H9 (cell line): ENCODE results near the gene FAM117A. TPM values are rescaled to one million over a fixed set of nuclear protein-coding genes. Genes with fewer than 3 reads are reported as not detected.

Experiments used
- DNase-seq: peaks from one replicate; pipeline ENCODE4 v3.0.0-alpha.2; 2017
- H2AFZ ChIP-seq: one replicate; pipeline ENCODE4 v1.6.1; 2013; ENCODE audit warnings: mild to moderate bottlenecking, low read length, control low read depth, moderate library complexity
- H2AK5ac ChIP-seq: 2 replicates; pipeline ENCODE4 v1.6.1; 2013; ENCODE audit warnings: low read length, control low read depth, mixed read lengths; ENCODE audit not compliant: insufficient read length
- H2BK120ac ChIP-seq: one replicate; pipeline ENCODE4 v1.6.1; 2013; ENCODE audit warnings: low read depth, mild to moderate bottlenecking, low read length, control low read depth, inconsistent platforms; ENCODE audit not compliant: poor library complexity, severe bottlenecking
- H2BK12ac ChIP-seq: 2 replicates; pipeline ENCODE4 v1.6.1; 2013; ENCODE audit warnings: low read length, control low read depth, mixed read lengths, low read depth; ENCODE audit not compliant: insufficient read length
- H2BK15ac ChIP-seq: 2 replicates; pipeline ENCODE4 v1.6.1; 2013; ENCODE audit warnings: low read depth, low read length, control low read depth
- H2BK20ac ChIP-seq: one replicate; pipeline ENCODE4 v1.6.1; 2013; ENCODE audit warnings: low read depth, mild to moderate bottlenecking, low read length, control low read depth, inconsistent platforms; ENCODE audit not compliant: poor library complexity, severe bottlenecking
- H2BK5ac ChIP-seq: 2 replicates; pipeline ENCODE4 v1.6.1; 2013; ENCODE audit warnings: low read length, control low read depth, mixed read lengths; ENCODE audit not compliant: insufficient read length
- H3K14ac ChIP-seq: 2 replicates; pipeline ENCODE4 v1.6.1; 2013; ENCODE audit warnings: low read length, control low read depth; ENCODE audit not compliant: insufficient read depth
- H3K18ac ChIP-seq: 2 replicates; pipeline ENCODE4 v1.6.1; 2013; ENCODE audit warnings: low read depth, mild to moderate bottlenecking, mixed read lengths, low read length, control low read depth; ENCODE audit not compliant: insufficient read length
- H3K23ac ChIP-seq: 2 replicates; pipeline ENCODE4 v1.6.1; 2013; ENCODE audit warnings: low read length, control low read depth, mixed read lengths, low read depth; ENCODE audit not compliant: insufficient read length
- H3K23me2 ChIP-seq: 2 replicates; pipeline ENCODE4 v1.6.1; 2013; ENCODE audit warnings: low read depth, mild to moderate bottlenecking, mixed read lengths, low read length, control low read depth; ENCODE audit not compliant: insufficient read length, poor library complexity, severe bottlenecking
- H3K27ac ChIP-seq: 2 replicates; pipeline ENCODE4 v1.5.1; 2013; ENCODE audit warnings: low read length, control low read depth, mixed read lengths, low read depth; ENCODE audit not compliant: insufficient read length
- H3K27me3 ChIP-seq: 2 replicates; pipeline ENCODE4 v1.6.1; 2013; ENCODE audit warnings: low read length, control low read depth, inconsistent platforms; ENCODE audit not compliant: insufficient read depth
- H3K4ac ChIP-seq: 2 replicates; pipeline ENCODE4 v1.6.1; 2013; ENCODE audit warnings: low read depth, mild to moderate bottlenecking, control low read depth, inconsistent platforms, low read length, moderate library complexity
- H3K4me1 ChIP-seq: 2 replicates; pipeline ENCODE4 v1.6.1; 2013; ENCODE audit warnings: low read length, control low read depth, inconsistent platforms; ENCODE audit not compliant: insufficient read depth
- H3K4me2 ChIP-seq: 2 replicates; pipeline ENCODE4 v1.6.1; 2013; ENCODE audit warnings: low read length, control low read depth, mixed read lengths; ENCODE audit not compliant: insufficient read length, insufficient read depth
- H3K56ac ChIP-seq: 2 replicates; pipeline ENCODE4 v1.6.1; 2013; ENCODE audit warnings: low read depth, mild to moderate bottlenecking, mixed read lengths, low read length, control low read depth; ENCODE audit not compliant: insufficient read length
- H3K79me1 ChIP-seq: 2 replicates; pipeline ENCODE4 v1.6.1; 2013; ENCODE audit warnings: low read depth, mild to moderate bottlenecking, moderate library complexity, low read length, control low read depth, inconsistent platforms; ENCODE audit not compliant: insufficient read depth, poor library complexity, severe bottlenecking
- H3K79me2 ChIP-seq: 2 replicates; pipeline ENCODE4 v1.6.1; 2013; ENCODE audit warnings: low read length, control low read depth, inconsistent platforms; ENCODE audit not compliant: insufficient read depth
- H3K9ac ChIP-seq: 2 replicates; pipeline ENCODE4 v1.6.1; 2013; ENCODE audit warnings: low read length, control low read depth, mixed read lengths; ENCODE audit not compliant: insufficient read length; ENCODE audit errors: extremely low read depth
- H3K9me3 ChIP-seq: one replicate; pipeline ENCODE4 v1.6.1; 2013; ENCODE audit warnings: low read depth, low read length, inconsistent platforms; ENCODE audit not compliant: control insufficient read depth
- H3T11ph ChIP-seq: one replicate; pipeline ENCODE4 v1.6.1; 2013; ENCODE audit warnings: mild to moderate bottlenecking, low read length, control low read depth, inconsistent platforms
- H4K20me1 ChIP-seq: one replicate; pipeline ENCODE4 v1.6.1; 2013; ENCODE audit not compliant: control insufficient read depth, insufficient read length, insufficient read depth
- H4K5ac ChIP-seq: 2 replicates; pipeline ENCODE4 v1.6.1; 2013; ENCODE audit warnings: low read depth, mild to moderate bottlenecking, mixed read lengths, low read length, control low read depth; ENCODE audit not compliant: insufficient read length
- H4K8ac ChIP-seq: replicated peaks from 2 replicates; pipeline ENCODE4 v1.6.1; 2013; ENCODE audit warnings: low read length, control low read depth, mixed read lengths, low read depth; ENCODE audit not compliant: insufficient read length
- H4K91ac ChIP-seq: 2 replicates; pipeline ENCODE4 v1.6.1; 2013; ENCODE audit warnings: low read depth, mild to moderate bottlenecking, moderate library complexity, mixed read lengths, low read length, control low read depth; ENCODE audit not compliant: insufficient read length
- H3K27ac Mint-ChIP-seq, 3 experiments: 2 replicates in 2 of 3; 3 replicates in 1 of 3; pipeline ENCODE4 v1.8.0; 2020 to 2021; ENCODE audit warnings: mixed read lengths in 3 of 3, mild to moderate bottlenecking in 1 of 3, moderate library complexity in 1 of 3
- H3K27me3 Mint-ChIP-seq: 2 replicates; pipeline ENCODE4 v1.8.0; 2021; ENCODE audit warnings: low read depth, mild to moderate bottlenecking, moderate library complexity, mixed read lengths
- H3K36me3 Mint-ChIP-seq, 3 experiments: 2 replicates in 2 of 3; 3 replicates in 1 of 3; pipeline ENCODE4 v1.8.0; 2020 to 2021; ENCODE audit warnings: low read depth in 3 of 3, mixed read lengths in 3 of 3; ENCODE audit not compliant: insufficient read depth in 1 of 3
- H3K4me1 Mint-ChIP-seq, 2 experiments: 2 replicates each; pipeline ENCODE4 v1.8.0; 2020; ENCODE audit warnings: mixed read lengths in 2 of 2
- H3K4me3 Mint-ChIP-seq, 2 experiments: 2 replicates in 1 of 2; 3 replicates in 1 of 2; pipeline ENCODE4 v1.8.0; 2020 to 2021; ENCODE audit warnings: mild to moderate bottlenecking in 2 of 2, mixed read lengths in 2 of 2, moderate library complexity in 1 of 2
- H3K9me3 Mint-ChIP-seq, 2 experiments: 2 replicates in 1 of 2; 3 replicates in 1 of 2; pipeline ENCODE4 v1.8.0; 2020; ENCODE audit warnings: mild to moderate bottlenecking in 2 of 2, mixed read lengths in 2 of 2, moderate library complexity in 1 of 2
- WGBS: extraction: QIAGEN DNeasy Blood & Tissue Kit; methylation state at CpG from one replicate; pipeline ENCODE4 v1.1.7; 2013; ENCODE audit warnings: missing lambda C conversion rate, low lambda C conversion rate, mixed read lengths; ENCODE audit not compliant: insufficient read length; ENCODE audit errors: extremely low coverage; 5-methylcytosine and 5-hydroxymethylcytosine counted together
- total RNA-seq: library from RNA; stranded (reverse); gene quantifications from 2 replicates; pipeline ENCODE4 v1.2.1, GENCODE V29; 2021
- TF ChIP-seq, protein P1 (sequence below): fragments of 200-600 bp; sonication (generic); conservative IDR thresholded peaks from 3 replicates; pipeline ENCODE4 v1.8.0; 2021; ENCODE audit warnings: antibody characterized with exemption, mild to moderate bottlenecking

Gene FAM117A
- total RNA-seq, 1 experiment from 2014 or later, result 21.1 TPM

DNA sequence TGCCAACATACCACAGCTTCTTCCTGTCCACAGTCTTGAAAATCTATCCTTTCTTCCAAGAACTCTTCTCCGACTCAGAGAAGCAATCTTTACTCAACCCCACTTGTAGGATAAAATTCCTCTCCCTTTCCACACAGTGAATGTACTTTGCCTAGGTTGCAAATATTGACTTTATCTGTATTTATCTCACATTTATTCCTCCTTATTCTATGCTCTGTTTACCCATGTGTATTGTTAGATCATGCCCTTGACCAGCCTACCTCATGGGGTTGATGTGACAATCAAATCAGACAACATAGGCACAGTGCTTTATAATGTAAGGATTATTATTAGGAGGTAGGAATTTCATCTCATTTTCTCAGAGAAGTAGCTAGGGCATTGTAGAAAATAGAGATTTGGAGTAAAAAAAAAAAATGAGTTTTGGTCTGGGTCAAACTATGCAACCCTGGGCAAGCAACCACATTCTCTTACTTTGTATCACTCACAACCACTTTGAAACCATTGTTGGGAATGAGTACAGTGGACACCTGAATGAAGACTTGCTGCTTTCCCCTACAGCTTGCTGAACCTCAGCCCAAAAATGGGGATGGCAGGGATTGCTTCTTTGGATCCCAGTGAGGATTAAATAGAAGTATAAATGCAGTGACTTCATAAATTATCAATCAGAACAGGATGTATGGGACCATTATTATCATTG is 47.1 kb downstream of the FAM117A start:
- no CpG with 5 or more reads among the region's 1 CpG for WGBS
- H3K27ac Mint-ChIP-seq, result no peak overlapping the region

More for the DNA sequence above, 47.1 kb downstream of the FAM117A start:
- Histone ChIP-seq H2AFZ (no peak overlapping the region), H3K27me3 (no peaks in the 10 kb centered on the region), H3T11ph (no peak overlapping the region), H3K4me1 (no peaks in the 10 kb centered on the region), H3K4me2 (no peak overlapping the region), H3K27ac (no peak overlapping the region), H3K14ac (no peak overlapping the region), H2BK20ac (no peak overlapping the region), H2BK12ac (no peak overlapping the region), H2AK5ac (no peak overlapping the region), H3K56ac (no peak overlapping the region), H2BK5ac (no peak overlapping the region), H2BK15ac (no peak overlapping the region), H3K79me1 (no peaks in the 10 kb centered on the region), H4K20me1 (no peaks in the 10 kb centered on the region), H4K5ac (no peak overlapping the region), H4K8ac (no peak overlapping the region), H3K18ac (no peak overlapping the region), H3K79me2 (no peaks in the 10 kb centered on the region), H4K91ac (no peak overlapping the region), H2BK120ac (no peak overlapping the region), H3K23me2 (no peaks in the 10 kb centered on the region), H3K9ac (no peak overlapping the region), H3K4ac (no peak overlapping the region), H3K9me3 (no peaks in the 10 kb centered on the region), H3K23ac (no peak overlapping the region)
- H3K4me3 Mint-ChIP-seq, result no peak overlapping the region
- no peaks in the 10 kb centered on the region for H3K27me3 Mint-ChIP-seq
- DNase-seq, result no peak
- TF ChIP-seq, protein P1, sequence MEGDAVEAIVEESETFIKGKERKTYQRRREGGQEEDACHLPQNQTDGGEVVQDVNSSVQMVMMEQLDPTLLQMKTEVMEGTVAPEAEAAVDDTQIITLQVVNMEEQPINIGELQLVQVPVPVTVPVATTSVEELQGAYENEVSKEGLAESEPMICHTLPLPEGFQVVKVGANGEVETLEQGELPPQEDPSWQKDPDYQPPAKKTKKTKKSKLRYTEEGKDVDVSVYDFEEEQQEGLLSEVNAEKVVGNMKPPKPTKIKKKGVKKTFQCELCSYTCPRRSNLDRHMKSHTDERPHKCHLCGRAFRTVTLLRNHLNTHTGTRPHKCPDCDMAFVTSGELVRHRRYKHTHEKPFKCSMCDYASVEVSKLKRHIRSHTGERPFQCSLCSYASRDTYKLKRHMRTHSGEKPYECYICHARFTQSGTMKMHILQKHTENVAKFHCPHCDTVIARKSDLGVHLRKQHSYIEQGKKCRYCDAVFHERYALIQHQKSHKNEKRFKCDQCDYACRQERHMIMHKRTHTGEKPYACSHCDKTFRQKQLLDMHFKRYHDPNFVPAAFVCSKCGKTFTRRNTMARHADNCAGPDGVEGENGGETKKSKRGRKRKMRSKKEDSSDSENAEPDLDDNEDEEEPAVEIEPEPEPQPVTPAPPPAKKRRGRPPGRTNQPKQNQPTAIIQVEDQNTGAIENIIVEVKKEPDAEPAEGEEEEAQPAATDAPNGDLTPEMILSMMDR, result no peak
- no peaks in the 10 kb centered on the region for H3K9me3 Mint-ChIP-seq
- H3K36me3 Mint-ChIP-seq, result peaks cover 30 to 73% (median 67%) of the 10 kb centered on the region in 3 experiments
- H3K4me1 Mint-ChIP-seq, result no peaks in the 10 kb centered on the region
